Hematopoietic multipotent progenitor cell (in vitro differentiated cells): Measurements from ENCODE around the gene GDPD3. TPM values are rescaled to one million over a fixed set of nuclear protein-coding genes. Genes with fewer than 3 reads are reported as not detected.
"Not testable (repeated sequence)": the region's sequence is repeated elsewhere in the genome, so short reads cannot be mapped to it uniquely, and the experiment has no call there.

Experiments used
- DNase-seq, 3 donors: peaks; one replicate each; pipeline ENCODE4 v3.0.0-alpha.2; 2011 to 2015; ENCODE audit warnings: low read depth in 2 of 3, low spot score in 2 of 3
- total RNA-seq: library from RNA; depleted of rRNA; stranded (reverse); fragments of >200 nt; gene quantifications from one replicate; pipeline ENCODE4 v1.2.3, GENCODE V29; 2012

GDPD3 gene
- total RNA-seq, 1 donor = 1.1 TPM

DNA sequence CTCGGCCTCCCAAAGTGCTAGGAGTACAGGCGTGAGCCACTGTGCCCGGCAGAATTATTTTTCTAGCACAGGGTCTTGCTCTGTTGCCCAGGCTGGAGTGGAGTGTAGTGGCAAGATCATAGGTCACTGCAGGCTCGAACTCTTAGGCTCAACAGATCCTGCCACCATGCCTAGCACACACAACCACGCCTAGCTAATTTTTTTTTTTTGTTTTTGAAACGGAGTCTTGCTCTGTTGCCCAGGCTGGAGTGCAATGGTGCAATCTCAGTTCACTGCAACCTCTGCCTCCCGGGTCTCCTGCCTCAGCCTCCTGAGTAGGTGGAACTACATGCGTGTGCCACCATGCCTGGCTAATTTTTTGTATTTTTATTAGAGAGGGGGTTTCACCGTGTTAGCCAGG, 12.4 kb upstream of the GDPD3 start:
- DNase-seq = not testable (repeated sequence)

DNA sequence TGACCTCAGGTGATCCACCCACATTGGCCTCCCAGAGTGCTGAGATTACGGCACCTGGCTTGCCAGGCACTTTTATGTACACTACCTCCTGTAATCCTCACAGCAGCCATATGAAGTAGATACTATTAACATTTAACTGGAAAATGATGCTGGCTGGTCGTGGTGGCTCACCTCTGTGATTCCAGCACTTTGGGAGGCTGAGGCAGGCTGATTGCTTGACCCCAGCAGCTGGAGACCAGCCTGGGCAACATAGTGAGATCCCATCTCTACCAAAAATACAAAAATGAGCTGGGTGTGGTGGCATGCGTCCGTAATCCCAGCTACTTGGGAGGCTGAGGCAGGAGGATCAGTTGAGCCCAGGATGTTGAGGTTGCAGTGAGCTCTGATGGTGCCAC, 11.6 kb upstream of the GDPD3 start:
- DNase-seq = no peak

DNA sequence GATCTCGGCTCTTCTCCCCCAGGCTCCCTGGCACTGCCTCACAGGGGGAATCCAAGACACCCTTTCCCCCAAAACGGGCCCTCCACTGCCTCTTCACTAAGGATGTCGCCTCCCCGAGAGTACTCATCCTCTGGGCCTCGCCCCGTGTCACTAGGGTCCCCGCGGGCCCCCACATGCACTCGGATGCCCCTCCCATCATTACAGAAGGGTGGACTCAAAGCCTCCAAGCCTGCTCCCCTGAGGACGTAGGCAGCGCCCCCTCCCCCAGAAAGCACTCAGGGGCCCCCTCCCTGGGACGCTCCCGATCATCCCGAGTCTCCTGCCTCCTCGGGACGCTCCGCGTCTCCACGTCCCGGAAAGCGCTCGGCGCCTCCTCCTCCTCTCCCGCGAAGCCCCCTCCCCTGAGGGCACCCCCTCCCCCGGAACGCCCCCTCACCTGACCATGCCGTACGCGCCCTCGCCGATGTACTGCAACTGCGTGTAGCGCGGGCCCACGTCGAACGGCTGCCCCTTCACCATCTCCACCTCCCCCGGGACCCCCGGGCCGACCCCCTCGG, 9.3 kb upstream of the GDPD3 start:
- DNase-seq = peak in 2 of 3 donors; percentile 21 to 26

- no peak for DNase-seq
These were observed 8.6 kb upstream of the GDPD3 start for GRCh38 chr16:30121741-30122571.

- DNase-seq = no peak
These were observed 7.2 kb upstream of the GDPD3 start for GRCh38 chr16:30120340-30121105.

GRCh38 chr16:30119428-30119827, 6.1 kb upstream of the GDPD3 start:
- no peak for DNase-seq

DNA sequence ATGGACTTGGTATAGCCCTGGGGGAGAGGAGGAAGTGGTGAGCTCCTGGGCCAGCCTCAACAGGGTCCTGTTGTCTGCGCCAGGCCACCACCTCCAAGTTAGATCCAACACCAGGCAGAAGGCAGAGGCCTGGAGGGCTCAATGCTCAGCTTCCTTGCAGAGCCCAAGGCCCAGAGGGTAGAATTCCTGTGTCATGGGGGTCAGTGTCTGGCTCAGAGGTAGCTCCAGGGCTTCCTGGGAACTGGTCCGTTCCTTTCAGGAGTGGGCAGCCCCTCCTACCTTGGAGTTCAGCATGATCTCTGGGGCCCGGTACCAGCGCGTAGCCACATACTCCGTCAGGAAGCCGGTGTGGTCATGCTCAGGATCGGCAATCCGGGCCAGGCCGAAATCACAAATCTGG, 4.4 kb upstream of the GDPD3 start:
- no peak for DNase-seq

DNA sequence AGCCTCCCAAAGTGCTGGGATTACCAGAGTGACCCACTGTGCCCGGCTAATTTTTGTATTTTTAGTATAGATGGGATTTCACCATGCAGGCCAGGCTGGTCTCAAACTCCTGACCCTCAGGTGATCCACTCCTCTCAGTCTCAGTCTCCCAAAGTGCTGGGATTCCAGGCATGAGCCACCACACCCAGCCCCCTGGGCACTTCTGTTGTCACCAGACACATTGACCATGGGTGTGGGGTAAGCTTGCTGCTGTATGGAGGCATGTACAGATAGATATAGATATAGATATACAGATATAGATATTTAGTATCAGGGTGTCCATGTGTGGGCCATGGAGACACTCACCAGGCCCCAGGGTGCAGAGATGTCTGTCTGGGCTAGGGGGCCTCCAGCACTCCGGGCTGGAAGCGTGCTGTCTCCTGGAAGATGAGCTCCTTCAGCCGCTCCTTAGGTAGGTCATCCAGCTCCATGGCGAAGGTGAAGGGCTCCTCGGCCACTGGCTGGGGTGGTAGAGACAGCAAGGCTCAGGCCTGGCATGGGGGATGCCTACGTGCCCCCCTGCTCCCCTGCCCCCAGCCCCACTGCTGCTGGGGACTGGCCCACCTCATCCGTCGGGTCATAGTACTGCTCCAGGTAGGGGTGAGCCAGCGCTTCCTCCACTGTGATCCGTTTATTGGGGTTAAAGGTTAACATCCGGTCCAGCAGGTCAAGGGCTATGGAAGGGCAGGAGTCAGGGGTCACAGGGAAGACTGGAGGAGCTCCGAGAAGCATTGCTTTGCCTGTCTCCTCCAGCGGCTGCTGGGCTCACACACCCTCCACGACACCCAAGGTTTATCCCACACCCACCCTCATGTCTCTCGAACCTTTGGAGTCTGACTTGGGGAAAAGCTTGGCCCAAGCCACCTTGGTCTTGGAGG, 3.2 kb upstream of the GDPD3 start:
- no peak for DNase-seq

GRCh38 chr16:30115238-30115637, 1.9 kb upstream of the GDPD3 start:
- no peak for DNase-seq

GRCh38 chr16:30114833-30115232, 1.5 kb upstream of the GDPD3 start:
- not testable (repeated sequence) for DNase-seq

DNA sequence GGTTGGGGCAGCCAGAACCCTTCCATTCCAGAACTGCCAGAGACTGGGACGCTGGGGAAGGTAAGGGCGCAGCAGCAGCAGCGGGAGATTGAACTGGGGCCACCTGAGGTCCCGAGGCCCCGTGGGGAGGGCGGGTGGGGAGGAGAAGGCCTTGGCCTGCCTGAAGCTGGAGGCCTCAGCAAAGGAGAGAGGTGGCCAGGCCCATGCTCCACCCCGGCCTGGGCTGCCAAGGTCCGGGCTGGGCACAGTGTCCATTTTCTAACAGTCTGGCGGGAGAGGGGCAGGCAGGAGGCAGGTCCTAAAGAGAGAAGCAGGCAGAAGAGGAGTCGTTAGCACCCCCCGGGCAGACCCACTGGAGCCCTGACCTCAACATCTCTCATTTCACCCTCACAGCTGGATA, 1.1 kb upstream of the GDPD3 start:
- DNase-seq = no peak

DNA sequence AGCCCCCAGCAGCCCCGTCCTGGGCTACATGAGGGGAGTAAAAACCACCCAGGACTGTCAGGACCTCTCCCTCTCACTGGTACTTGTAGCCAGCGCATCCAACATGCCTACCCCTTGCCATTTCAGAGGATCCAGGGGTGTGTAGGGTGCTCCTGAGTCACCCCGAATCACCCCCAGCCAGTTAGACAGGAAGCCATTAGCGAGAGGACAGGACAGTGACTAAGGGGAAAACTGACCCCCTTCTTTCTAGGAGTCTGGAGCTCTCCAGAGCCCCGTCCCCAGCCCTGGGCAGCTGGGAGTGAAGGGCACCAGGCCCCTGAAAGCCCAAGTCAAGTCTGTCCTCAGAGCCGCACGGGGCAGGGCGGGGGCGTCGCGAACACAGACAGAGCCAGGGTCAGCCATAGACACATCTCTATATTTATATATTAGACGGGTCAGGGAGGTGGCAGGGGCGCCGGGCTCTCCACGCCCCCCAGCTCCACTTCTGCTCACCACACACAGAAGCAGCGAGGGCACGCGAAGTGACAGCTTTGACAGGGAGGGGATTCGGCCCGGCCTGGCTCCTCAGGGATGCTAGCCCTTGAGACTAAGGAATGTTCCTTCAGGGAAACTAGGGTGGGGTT, 485 bp upstream of the GDPD3 start:
- DNase-seq = no peak

- peak in 1 of 3 donors; percentile 33 for DNase-seq
These were observed 923 bp downstream of the GDPD3 start for GRCh38 chr16:30112197-30113030.

DNA sequence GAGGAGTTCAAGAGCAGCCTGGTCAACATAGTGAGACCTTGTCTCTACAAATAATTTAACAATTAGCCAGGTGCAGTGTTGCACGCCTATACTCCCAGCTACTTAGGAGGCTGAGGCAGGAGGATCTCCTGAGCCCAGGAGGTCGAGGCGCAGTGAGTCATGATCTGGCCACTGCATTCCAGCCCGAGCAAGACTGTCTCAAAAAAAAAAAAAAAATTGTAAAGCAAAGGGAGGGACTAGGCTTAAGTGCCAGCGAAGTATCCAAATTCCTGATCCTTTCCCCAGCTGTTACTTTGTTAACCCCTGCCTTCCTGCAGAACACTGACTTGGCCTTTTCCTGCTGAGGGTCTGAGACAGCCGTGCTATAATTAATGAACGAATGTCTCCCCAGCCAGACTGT, 2.7 kb downstream of the GDPD3 start:
- DNase-seq = no peak

- DNase-seq = no peak
These were observed 5.1 kb downstream of the GDPD3 start for GRCh38 chr16:30108059-30108850.

DNA sequence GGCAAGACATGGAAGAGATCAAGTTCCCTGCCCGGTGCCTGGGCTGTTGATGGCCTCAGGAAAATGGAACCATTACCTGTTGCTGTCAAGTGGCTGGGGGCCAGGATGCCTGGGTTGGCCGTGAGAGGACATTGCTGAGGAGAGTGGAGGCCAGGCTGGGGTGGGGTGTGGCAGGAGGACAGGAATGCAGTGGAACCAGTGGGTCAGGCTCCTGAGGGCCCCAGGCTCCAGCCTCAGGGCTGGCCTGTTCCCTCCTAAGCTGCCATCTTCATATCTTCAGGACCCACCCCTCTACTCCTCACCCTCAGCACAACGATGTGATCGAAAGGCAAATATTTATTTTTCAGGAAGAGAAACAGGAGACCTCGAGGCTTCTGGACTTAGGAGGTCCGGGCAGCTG, 8.8 kb downstream of the GDPD3 start:
- DNase-seq = no peak

DNA sequence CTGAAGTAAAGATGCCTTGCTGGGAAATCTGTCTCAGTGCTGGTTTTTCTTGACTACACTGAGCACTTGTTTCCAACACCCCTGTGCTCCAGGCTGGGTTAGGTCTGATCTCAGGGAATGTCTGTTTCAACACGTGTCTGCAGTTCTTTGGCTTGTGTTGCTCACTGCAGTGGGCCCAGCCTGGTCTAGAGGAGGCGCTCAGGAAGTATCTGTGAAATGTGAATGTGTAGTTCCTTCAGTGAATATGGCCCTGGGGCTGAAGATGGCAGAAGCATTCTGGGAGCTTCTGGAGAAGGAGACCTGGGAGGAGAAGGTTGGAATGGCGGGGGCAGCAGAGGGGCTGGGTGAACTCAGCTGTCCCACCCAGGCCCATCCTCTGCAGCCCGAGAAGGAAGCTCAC, 9.2 kb downstream of the GDPD3 start:
- DNase-seq = no peak

DNA sequence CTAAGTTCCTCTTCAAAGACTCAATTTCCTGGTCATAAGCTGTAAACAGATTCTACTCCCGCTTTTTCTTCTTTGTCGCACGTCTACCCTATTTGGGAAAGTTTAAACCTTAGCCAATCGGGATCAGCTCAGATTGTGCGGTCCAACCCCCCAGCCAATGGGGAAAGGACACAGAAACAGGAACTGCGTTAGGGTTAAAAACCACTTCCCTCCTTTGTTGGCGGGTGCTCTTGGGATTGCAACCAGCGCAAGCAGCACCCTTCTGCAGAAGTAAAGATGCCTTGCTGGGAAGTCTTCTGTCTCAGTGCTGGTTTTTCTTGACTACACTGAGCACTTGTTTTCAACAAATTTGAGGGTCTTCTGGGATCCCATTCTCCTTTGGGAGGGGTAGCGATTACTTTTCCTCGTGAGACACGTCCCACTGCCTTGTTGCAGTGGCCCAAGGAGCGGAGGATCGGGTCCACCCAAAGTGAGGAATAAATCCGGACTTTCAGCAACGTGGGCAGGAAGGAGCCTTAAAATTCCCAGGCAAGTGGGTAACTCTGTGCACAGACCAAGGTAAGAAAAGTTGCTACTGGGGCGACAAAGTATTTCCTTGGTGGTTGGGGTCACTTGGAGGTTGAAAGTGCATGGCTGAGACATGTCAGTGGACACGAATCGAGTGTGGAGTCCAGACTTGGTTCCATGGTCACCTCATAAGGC, 16.3 kb downstream of the GDPD3 start:
- peak in 1 of 3 donors; percentile 80 for DNase-seq
